Ovary (tissue), 3 donors: ENCODE results near the gene HOXC4.
"Not testable (repeated sequence)": the region's sequence is repeated elsewhere in the genome, so short reads cannot be mapped to it uniquely, and the experiment has no call there.

ENCODE experiments used
- CTCF ChIP-seq, 3 donors: fragments of 450-650 bp in 2 of 3; fragments of 200-600 bp in 1 of 3; IDR thresholded peaks; one replicate each; pipeline versions ENCODE4 v1.5.1 to v1.8.0; 2016 to 2022; ENCODE audit warnings: antibody characterized with exemption in 3 of 3, mild to moderate bottlenecking in 1 of 3
- EP300 ChIP-seq: sonication (generic); formaldehyde crosslinking; IDR thresholded peaks from one replicate; pipeline ENCODE4 v1.6.1; 2017; ENCODE audit warnings: antibody characterized with exemption
- POLR2A ChIP-seq: fragments of 450-650 bp; IDR thresholded peaks from one replicate; pipeline ENCODE4 v1.6.1; 2017; ENCODE audit warnings: antibody characterized with exemption, mild to moderate bottlenecking, moderate library complexity
- donor health status: DM: no; HTN: no; CAD: no.

DNA sequence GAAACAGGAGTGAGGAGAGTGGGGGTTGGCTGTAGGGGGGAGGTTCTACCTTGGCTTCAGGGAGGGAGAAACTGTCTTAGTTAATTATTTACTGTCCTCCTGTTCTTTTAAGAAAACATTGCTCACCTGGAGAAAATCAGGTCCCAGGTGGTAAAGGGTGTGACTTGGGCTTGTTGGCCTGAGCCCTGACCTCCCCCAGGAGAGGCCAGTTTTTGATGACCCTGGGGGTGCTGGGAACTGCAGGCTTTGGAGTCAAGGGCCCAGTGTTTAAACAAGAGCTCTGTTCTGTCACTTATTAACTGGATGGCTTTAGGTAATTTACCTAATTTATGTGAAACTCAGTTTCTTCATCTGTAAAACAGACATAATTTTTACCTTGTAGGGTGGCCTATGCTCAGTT lies 34.4 kb downstream of the HOXC4 start:
- TF ChIP-seq CTCF (IDR thresholded peaks at IDR 0.05); POLR2A; EP300: not testable (repeated sequence)
